Coronary artery (tissue), 2 donors: Measurements from ENCODE around the gene KAZN.

Experiments
- DNase-seq: peaks from one replicate; pipeline ENCODE4 v3.0.0-alpha.2; 2017; ENCODE audit warnings: low spot score
- H3K27ac ChIP-seq, 2 donors: fragments of 200-600 bp; sonication (generic); one replicate each; pipeline ENCODE4 v1.5.1; 2016 to 2019
- H3K4me3 ChIP-seq: fragments of 200-600 bp; sonication (generic); 2 replicates; pipeline ENCODE4 v1.5.1; 2016; ENCODE audit warnings: mild to moderate bottlenecking, moderate library complexity
- CTCF ChIP-seq: fragments of 200-600 bp; sonication (generic); IDR thresholded peaks from one replicate; pipeline ENCODE4 v1.5.1; 2019; ENCODE audit warnings: antibody characterized with exemption

KAZN gene

GRCh38 chr1:14596591-14596990 lies 1.9 kb upstream of the KAZN start:
- TF ChIP-seq CTCF: no peak
- no peak overlapping the region for H3K27ac ChIP-seq
- no peak overlapping the region for H3K4me3 ChIP-seq
- DNase-seq: no peak

DNA sequence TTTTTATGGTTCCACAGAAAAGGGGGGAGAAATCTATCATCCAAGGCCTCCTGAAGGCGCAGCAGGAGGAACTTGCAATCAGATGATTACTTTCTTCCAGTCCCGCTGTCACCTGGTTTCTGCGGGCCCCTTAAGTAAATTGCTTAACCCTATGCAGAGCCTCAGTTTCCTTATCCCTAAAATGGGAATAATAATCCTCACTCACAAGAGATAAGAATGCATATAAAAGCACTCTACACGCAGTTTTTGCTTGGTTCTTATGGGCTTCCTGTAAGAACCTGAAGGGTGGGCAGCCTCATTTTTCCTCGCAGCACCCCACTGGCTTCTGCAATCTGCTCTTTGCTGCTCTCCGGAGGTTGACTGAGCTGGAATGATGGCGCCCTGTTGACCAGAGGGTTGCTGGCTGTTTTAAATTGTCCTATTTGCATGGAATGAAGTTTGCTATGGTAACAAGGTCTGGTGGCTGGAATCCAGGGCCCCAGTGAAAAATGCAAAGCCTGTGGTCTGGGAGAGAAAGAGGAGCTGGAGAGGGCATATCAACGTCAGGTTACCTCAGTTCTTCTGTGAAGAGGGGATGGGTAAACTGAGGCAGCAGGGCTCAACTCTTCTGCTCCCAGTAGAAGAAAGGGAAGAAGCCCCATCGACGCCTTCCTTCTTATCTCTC lies 1.0 kb upstream of the KAZN start:
- TF ChIP-seq CTCF: no peak
- DNase-seq: no peak
- Histone ChIP-seq H3K4me3 (peak overlapping the region; percentile 63), H3K27ac (no peak overlapping the region)

GRCh38 chr1:14598007-14598497 lies 433 bp upstream of the KAZN start:
- H3K27ac ChIP-seq: no peak overlapping the region
- no peak for DNase-seq
- peak overlapping the region; percentile 63 for H3K4me3 ChIP-seq

GRCh38 chr1:14599183-14599791 lies 802 bp downstream of the KAZN start:
- Histone ChIP-seq H3K4me3 (peak overlapping the region; percentile 63), H3K27ac (no peak overlapping the region)
- DNase-seq: no peak
- TF ChIP-seq CTCF: no peak

More at GRCh38 chr1:14598007-14598497, 433 bp upstream of the KAZN start:
- no peak for TF ChIP-seq CTCF

DNA sequence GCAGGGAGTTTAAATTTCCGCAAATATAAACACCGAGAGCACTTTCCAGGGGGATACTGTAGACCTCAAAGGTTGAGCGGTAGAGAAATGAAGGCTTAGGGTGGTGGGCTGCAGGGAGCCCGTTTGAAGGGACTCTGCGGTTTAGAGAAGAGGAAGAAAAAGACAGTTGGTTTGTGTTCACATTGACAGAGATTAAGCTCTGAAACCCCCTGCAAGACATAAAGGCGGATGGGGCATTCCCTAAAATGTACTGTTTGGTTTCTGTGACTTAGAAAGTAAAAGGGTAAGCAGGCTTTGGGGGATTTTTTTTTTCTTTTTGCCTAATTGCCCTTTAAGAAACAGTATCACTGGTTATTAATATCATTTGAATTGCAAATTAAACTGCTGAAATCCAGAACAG lies 1.3 kb downstream of the KAZN start:
- Histone ChIP-seq H3K27ac (no peak overlapping the region), H3K4me3 (peak overlapping the region; percentile 63)
- TF ChIP-seq CTCF: no peak
- DNase-seq: no peak

GRCh38 chr1:14600405-14601112 lies 2.1 kb downstream of the KAZN start:
- Histone ChIP-seq H3K27ac (no peak overlapping the region), H3K4me3 (no peak overlapping the region)
- no peak for DNase-seq
- TF ChIP-seq CTCF: no peak
